Fibroblast of villous mesenchyme (primary cell): ENCODE measurements around the gene MAPK10. TPM values are rescaled to one million over a fixed set of nuclear protein-coding genes. Genes with fewer than 3 reads are reported as not detected.
A peak's percentile ranks its signal among the peaks of the same experiment; 100 is the strongest.
"Not testable (repeated sequence)": the region's sequence is repeated elsewhere in the genome, so short reads cannot be mapped to it uniquely, and the experiment has no call there.

Experiments used
- DNase-seq: peaks from one replicate; pipeline ENCODE4 v3.0.0-alpha.2; 2010; ENCODE audit warnings: low read depth
- H3K4me3 ChIP-seq: 2 replicates; pipeline ENCODE4 v1.5.1; 2011; ENCODE audit warnings: low read depth, mild to moderate bottlenecking, low read length
- CTCF ChIP-seq: IDR thresholded peaks from 2 replicates; pipeline ENCODE4 v1.5.1; 2012; ENCODE audit warnings: low read depth, mild to moderate bottlenecking, low read length; ENCODE audit not compliant: insufficient read depth
- total RNA-seq: library from RNA; depleted of rRNA; stranded (reverse); fragments of >200 nt; gene quantifications from 2 replicates; pipeline ENCODE4 v1.2.3, GENCODE V29; 2012

The MAPK10 gene
- total RNA-seq, 1 donor: 12.1 TPM

- TF ChIP-seq CTCF: no peak
- DNase-seq: peak; percentile 8
Observed at GRCh38 chr4:86089781-86090323, 270.0 kb downstream of the MAPK10 start.

GRCh38 chr4:86089053-86089452, 270.8 kb downstream of the MAPK10 start:
- no peak overlapping the region for H3K4me3 ChIP-seq
- no peak for DNase-seq
- no peak for TF ChIP-seq CTCF

More at GRCh38 chr4:86089781-86090323, 270.0 kb downstream of the MAPK10 start:
- no peak overlapping the region for H3K4me3 ChIP-seq

GRCh38 chr4:86075796-86076195, 284.1 kb downstream of the MAPK10 start:
- H3K4me3 ChIP-seq, DNase-seq: not testable (repeated sequence)

GRCh38 chr4:86060341-86060740, 299.5 kb downstream of the MAPK10 start:
- no peak for TF ChIP-seq CTCF
- H3K4me3 ChIP-seq: no peak overlapping the region
- DNase-seq: no peak

- DNase-seq: no peak
- no peak for TF ChIP-seq CTCF
- no peak overlapping the region for H3K4me3 ChIP-seq
Observed at GRCh38 chr4:86058621-86059020, 301.2 kb downstream of the MAPK10 start.

GRCh38 chr4:86055898-86056297, 304.0 kb downstream of the MAPK10 start:
- TF ChIP-seq CTCF: no peak
- no peak for DNase-seq
- H3K4me3 ChIP-seq: no peak overlapping the region

- DNase-seq: no peak
- TF ChIP-seq CTCF: no peak
- H3K4me3 ChIP-seq: no peak overlapping the region
Observed at GRCh38 chr4:86054286-86055032, 305.4 kb downstream of the MAPK10 start.
